Suppressor macrophage treated with lipopolysaccharide for 1 hour (primary cell): ENCODE data around the gene MAEA.
"Not testable (repeated sequence)": the region's sequence is repeated elsewhere in the genome, so short reads cannot be mapped to it uniquely, and the experiment has no call there.

Source experiments
- DNase-seq, 3 donors: peaks; one replicate each; pipeline ENCODE4 v3.0.0-alpha.2; 2020 to 2022

Gene MAEA

GRCh38 chr4:1369479-1370079 is 79.9 kb downstream of the MAEA start:
- no peak for DNase-seq

DNA sequence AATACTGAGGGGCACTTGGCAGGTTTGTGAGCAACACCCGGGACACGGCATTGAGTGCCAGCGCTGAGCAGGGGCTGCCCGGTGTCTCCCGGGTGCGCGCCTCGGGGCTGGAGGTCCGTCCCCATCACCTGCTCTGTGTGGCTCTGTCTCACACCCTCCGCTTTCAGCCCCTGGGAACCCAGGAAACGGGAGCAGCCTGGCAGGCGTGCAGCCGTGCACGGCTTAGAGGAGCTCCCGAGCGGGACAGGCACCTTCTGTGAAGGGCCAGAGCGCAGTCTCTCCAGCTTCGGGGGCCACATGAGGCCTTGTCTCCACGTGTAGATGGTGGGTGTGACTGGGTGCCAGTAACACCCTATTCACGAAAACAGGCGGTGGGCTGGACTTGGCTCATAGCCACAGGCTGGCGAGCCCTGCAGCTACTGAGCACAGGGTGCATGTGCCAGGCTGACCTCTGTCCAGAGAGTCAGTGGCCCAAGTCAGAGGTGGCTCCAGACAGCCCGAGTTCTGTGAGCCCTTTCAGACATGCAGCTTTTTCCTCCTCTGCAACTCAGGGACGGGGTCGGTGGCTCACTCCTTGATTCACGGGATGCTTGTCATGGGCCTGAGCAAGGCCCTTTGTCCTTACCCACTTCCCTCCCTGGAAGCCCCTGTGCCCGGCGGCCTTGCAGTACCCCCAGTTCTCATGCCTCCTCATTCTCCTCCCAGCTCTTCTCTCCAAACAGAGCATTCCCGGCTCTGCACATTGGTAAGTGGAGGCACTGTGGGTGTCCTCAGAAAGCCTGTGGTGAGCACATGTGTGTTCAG is 80.8 kb downstream of the MAEA start:
- no peak for DNase-seq

GRCh38 chr4:1371176-1372165 is 81.8 kb downstream of the MAEA start:
- DNase-seq = no peak

GRCh38 chr4:1372576-1372975 is 82.9 kb downstream of the MAEA start:
- DNase-seq = not testable (repeated sequence)

GRCh38 chr4:1373892-1374705 is 84.4 kb downstream of the MAEA start:
- DNase-seq = no peak

DNA sequence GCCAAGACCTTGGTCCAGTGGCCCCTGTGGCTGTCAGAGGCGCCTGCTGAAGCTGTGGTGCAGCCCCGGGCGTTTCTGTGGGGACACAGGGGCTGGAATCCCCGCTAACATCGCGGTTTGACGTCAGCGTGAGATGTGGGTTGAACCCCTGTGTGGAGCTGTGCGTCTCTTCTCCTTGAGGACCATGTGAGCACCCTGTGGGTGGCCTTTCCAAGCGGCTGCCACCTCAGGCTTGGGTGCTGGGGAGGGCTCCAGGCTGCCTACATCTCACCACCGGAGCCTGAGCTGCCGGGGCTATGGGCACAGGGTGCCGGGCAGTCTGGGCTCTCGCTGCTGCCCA is 85.0 kb downstream of the MAEA start:
- no peak for DNase-seq

- DNase-seq = no peak
These were observed 85.5 kb downstream of the MAEA start for GRCh38 chr4:1375051-1375721.

DNA sequence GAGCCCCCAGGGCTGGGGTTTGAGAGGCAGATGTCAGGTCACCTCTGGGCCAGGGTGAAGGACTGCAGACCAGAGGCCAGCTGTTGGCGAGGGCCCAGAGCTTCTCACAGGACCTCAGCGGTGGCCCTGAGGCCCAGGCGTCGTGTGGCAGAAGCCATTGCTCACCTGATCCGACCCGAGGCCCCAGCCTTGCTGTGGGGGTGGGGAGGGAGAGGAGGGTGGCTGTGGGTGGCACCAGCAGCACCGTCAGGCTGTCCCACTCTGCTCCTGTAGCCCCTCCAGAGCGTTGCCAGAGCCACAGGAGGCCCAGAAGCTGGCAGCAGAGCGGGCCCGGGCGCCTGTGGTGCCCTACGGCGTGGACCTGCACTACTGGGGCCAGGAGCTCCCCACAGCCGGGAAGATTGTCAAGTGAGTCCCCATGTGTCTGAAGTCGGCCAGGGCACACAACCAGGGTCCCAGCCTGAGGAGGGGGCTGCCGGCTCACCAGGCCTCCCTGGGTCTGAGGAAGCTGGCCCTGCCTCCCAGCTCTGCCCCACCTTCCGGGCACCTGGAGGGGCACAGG is 86.2 kb downstream of the MAEA start:
- no peak for DNase-seq

- DNase-seq = no peak
These were observed 86.7 kb downstream of the MAEA start for GRCh38 chr4:1376391-1376840.

DNA sequence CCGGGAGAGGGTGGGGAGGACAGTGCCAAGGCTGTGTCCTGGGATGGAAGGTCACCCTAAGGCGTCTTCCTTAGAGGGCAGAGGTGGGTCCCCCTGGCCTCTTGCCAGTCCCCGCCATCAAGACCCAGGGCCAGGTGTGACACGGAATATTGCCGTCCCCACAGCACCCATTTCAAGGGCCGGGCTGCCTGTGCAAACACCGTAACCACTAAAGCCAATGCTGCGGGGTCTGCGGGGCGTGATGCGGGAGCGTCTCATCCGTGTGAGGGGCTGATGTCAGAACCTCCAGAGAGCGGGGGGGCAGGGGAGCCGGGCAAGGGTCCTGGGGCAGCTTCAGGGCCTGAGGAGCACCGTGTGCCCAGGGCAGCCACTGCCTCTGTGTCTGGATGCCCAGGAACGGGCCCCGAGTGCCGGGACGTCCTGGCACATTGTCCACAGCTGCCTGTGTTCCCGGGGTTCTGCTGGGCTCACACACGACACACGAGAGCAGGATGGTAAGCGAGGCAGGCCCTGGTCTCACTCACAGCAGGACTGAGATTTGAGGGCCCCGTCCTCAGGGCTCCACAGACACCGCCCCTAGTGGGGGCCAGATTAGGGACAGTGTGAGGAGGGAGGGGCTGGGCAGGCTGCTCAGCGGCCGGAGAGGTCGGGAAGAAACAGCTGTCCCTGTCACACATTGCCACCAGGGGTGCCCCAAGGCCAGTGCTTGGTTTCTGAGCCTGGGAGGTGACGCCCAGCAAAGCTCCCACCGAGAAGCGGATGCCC is 87.3 kb downstream of the MAEA start:
- no peak for DNase-seq

GRCh38 chr4:1377606-1378261 is 88.0 kb downstream of the MAEA start:
- DNase-seq = no peak

DNA sequence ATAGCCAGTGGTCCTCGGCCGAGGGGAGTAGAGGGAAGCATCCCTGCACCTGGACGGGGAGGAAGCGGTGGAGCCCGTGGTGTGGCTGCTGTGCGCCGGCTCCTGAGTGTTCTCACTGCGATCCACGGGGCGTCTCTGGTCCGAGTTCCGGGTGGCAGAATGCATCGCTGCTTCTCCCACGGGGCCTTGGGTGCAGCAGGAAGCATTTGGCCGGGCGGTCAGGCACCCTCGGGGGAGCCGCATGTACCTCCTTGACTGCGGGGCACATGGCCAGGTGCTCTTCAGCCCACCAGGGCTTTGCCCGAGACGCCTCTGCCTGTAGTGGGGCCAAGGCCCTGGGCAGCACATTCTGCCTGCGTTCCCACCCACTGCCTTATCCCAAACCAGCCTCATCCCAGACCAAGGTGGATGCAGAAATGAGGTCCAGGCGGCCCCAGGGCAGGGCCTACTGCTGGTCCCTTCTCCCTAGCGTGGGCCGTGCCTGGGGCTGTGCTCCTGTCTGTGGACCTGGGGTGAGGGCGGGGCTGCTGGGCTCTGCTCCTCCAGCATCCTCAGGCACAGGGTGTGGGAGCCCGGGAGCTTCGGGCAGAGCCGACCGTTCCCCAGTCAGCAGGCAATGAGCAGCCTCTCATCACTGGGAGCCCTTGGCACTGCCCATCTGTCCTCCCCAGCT is 89.0 kb downstream of the MAEA start:
- no peak for DNase-seq

DNA sequence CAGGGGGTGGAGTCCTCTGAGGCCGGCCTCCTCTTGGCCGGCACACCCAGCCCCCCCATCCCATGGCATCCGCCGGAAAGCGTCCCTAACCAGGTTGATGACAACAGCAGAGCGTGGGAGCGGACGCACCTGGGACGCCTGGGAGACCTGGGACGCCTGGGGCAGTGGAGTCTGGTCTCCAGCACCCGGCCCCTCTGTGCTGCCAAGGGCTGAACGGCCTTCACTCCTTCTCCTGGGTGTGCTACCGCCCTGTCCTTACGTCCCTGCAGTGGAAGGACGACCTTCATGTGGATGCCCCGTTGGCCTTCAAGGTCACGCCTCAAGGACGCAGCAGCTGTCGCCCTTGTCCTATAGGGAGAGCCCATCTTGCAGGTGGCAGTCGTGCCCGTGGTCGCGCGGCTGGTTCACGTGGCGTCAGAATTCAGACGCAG is 89.7 kb downstream of the MAEA start:
- DNase-seq = no peak

- DNase-seq = no peak
These were observed 90.2 kb downstream of the MAEA start for GRCh38 chr4:1379801-1380331.

DNA sequence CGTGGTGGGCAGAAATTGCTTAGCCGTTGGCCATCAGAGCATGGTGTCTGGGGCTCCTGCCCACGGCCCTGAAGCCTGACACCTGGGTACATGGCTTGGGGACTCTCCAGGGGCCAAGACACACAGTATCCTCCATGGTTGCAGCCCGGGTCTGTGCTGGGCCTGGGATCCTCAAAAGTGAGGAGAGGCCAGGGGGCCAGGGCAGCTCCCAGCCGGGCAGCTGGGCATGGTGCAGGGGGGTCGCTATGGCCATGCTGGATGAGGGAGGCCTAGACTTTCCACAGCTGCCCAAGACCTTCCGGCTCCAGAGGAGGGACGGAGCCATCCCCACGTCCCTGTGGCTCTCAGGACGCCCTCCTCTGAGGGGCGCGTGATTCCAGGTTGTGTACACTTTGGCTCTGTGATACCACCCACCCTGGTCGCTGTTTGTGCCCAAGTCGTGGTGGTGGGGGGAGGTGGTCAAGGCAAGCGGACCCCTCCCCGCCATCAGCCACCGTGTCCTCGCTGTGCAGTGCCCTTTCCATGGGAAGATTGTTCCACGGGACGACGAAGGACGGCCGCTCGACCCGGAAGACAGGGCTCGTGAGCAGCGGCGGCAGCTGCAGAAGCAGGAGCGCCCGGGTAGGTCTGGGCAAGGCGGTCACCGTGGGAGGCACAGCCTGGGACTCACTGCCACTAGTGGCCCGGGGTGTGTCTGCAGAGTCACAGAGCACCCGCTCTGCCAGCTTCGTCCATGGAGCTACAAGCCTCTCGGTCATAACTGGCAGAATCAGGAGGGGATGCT is 90.9 kb downstream of the MAEA start:
- DNase-seq = no peak

- DNase-seq = no peak
These were observed 91.5 kb downstream of the MAEA start for GRCh38 chr4:1381181-1381621.

GRCh38 chr4:1381944-1382541 is 92.4 kb downstream of the MAEA start:
- no peak for DNase-seq
